ENCODE results near the gene LMO7. TPM values are rescaled to one million over a fixed set of nuclear protein-coding genes. Genes with fewer than 3 reads are reported as not detected.

LMO7 gene
- total and polyA plus RNA-seq, 2 of the 8 experiments (the other 6 are each of a cell fraction or from before 2014, with no cell fraction given), result 8.1 to 28.3 TPM

GRCh38 chr13:75645141-75645540 is 9.0 kb downstream of the LMO7 start:
- Histone ChIP-seq H3K9me3 (ENCODE audit: insufficient read depth in 2 of 2, low read depth in 1 of 2, low read length in 1 of 2) (no peaks in the 10 kb centered on the region), H3K4me2 (ENCODE audit: insufficient read depth in 1 of 2, low read depth in 2 of 2, low read length in 2 of 2) (no peak overlapping the region), H2BK15ac (ENCODE audit: low read length) (no peak overlapping the region), H3K23ac (ENCODE audit: insufficient read length) (no peak overlapping the region), H3K56ac (replicated peaks; ENCODE audit: insufficient read length, low read depth, low read length) (no peak overlapping the region), H3K79me2 (ENCODE audit: control insufficient read depth in 1 of 2, insufficient read depth in 2 of 2, low read length in 2 of 2) (no peaks in the 10 kb centered on the region), H3K4me3 (ENCODE audit: extremely low read depth in 1 of 4, insufficient read depth in 2 of 4, low read depth in 3 of 4, low read length in 4 of 4) (no peak overlapping the region), H3K27ac (ENCODE audit: low read depth, low read length) (no peak overlapping the region), H4K5ac (ENCODE audit: insufficient read length, low read depth, low read length) (no peak overlapping the region), H4K91ac (replicated peaks; ENCODE audit: insufficient read length, low read length) (no peak overlapping the region), H3K79me1 (ENCODE audit: low read depth, low read length) (no peaks in the 10 kb centered on the region), H2AK5ac (ENCODE audit: low read depth, low read length) (no peak overlapping the region), H4K8ac (ENCODE audit: extremely low read depth, insufficient read depth, low read length) (no peak overlapping the region), H2BK120ac (replicated peaks; ENCODE audit: low read depth, low read length) (no peak overlapping the region), H2AFZ (ENCODE audit: low read length) (no peak overlapping the region), H3K18ac (ENCODE audit: extremely low read depth, low read length) (no peak overlapping the region), H2BK20ac (ENCODE audit: low read length) (no peak overlapping the region), H3K36me3 (ENCODE audit: control insufficient read depth in 2 of 4, insufficient read depth in 4 of 4, low read length in 3 of 4) (no peaks in the 10 kb centered on the region), H3K4me1 (replicated peaks in 1 of 4; ENCODE audit: control insufficient read depth in 3 of 4, insufficient read depth in 4 of 4, low read length in 3 of 4) (peaks cover 0 to 5% (median 3%) of the 10 kb centered on the region in 4 experiments; a peak in 4 of 7 replicates), H3K14ac (ENCODE audit: insufficient read length) (no peak overlapping the region), H2BK12ac (ENCODE audit: low read depth, low read length) (no peak overlapping the region), H3K27me3 (replicated peaks in 1 of 4; ENCODE audit: control insufficient read depth in 3 of 4, extremely low read depth in 1 of 4, insufficient read depth in 3 of 4, low read length in 3 of 4) (no peaks in the 10 kb centered on the region), H2BK5ac (ENCODE audit: low read depth, low read length) (no peak overlapping the region), H3K23me2 (ENCODE audit: low read depth, low read length) (no peaks in the 10 kb centered on the region), H3K4ac (replicated peaks; ENCODE audit: insufficient read length, low read depth, low read length) (no peak overlapping the region), H3K9ac (replicated peaks in 1 of 4; ENCODE audit: extremely low read depth in 1 of 4, low read depth in 3 of 4, low read length in 3 of 4) (no peak overlapping the region), H4K20me1 (replicated peaks in 1 of 2; ENCODE audit: control insufficient read depth in 1 of 2, insufficient read depth in 2 of 2, low read length in 2 of 2) (peaks cover 0 to 2% of the 10 kb centered on the region in 2 experiments)
- POLR2A ChIA-PET (ENCODE audit: partially characterized antibody), result no interaction called here
- FAIRE-seq, result no peak
- DNase-seq (ENCODE audit: low read depth in 1 of 2, low spot score in 2 of 2), result no peak
- TF ChIP-seq BRCA1 (IDR thresholded peaks at IDR 0.05; ENCODE audit: low read depth, low read length), result no peak
- TF ChIP-seq KDM4A (IDR thresholded peaks at IDR 0.05; ENCODE audit: low read depth, low read length, severe bottlenecking), result no peak
- TF ChIP-seq ZNF274 (IDR thresholded peaks at IDR 0.05; ENCODE audit: borderline replicate concordance, extremely low read depth, low read length), result no peak
- TF ChIP-seq SP4 (IDR thresholded peaks at IDR 0.05; ENCODE audit: low read length), result no peak
- no peak for TF ChIP-seq CBX5 (IDR thresholded peaks at IDR 0.05; ENCODE audit: low read depth, low read length)
- TF ChIP-seq RBBP5 (IDR thresholded peaks at IDR 0.05; ENCODE audit: borderline replicate concordance, low read depth, low read length), result no peak
- no peak for TF ChIP-seq POLR2AphosphoS5 (IDR thresholded peaks at IDR 0.05; ENCODE audit: low read depth, low read length)
- TF ChIP-seq ATF2 (IDR thresholded peaks at IDR 0.05; ENCODE audit: low read length), result no peak
- TF ChIP-seq NRF1 (IDR thresholded peaks at IDR 0.05; ENCODE audit: low read depth, low read length), result no peak
- no peak for TF ChIP-seq MAFK (IDR thresholded peaks at IDR 0.05; ENCODE audit: low read depth, low read length)
- TF ChIP-seq RNF2 (IDR thresholded peaks at IDR 0.05; ENCODE audit: borderline replicate concordance, low read depth, low read length, missing control alignments, poor library complexity, severe bottlenecking), result no peak
- TF ChIP-seq CEBPB (IDR thresholded peaks at IDR 0.05; ENCODE audit: low read depth, low read length), result no peak
- WGBS, 2 experiments (ENCODE audit: extremely low coverage in 1 of 2, insufficient coverage in 1 of 2, insufficient read length in 1 of 2, insufficient replicate concordance in 2 of 2, low coverage in 1 of 2, low lambda C conversion rate in 2 of 2, missing lambda C conversion rate in 1 of 2), result 96% methylated on average over 3 of the region's 3 CpGs; no CpG with 5 or more reads in 1 of the 2 experiments
- CTCF ChIA-PET (ENCODE audit: partially characterized antibody), result interaction anchor here (1.0 to 1.3 kb wide), 2 partner anchors 51 to 62 kb away, joined by 3 to 4 read pairs; no protein-coding TSS in a partner anchor
